Tibial nerve (tissue), 4 donors: ENCODE measurements around the gene NUDT16. TPM values are rescaled to one million over a fixed set of nuclear protein-coding genes. Genes with fewer than 3 reads are reported as not detected.

ENCODE experiments used
- DNase-seq, 2 donors: peaks; one replicate each; pipeline ENCODE4 v3.0.0-alpha.2; 2019; ENCODE audit warnings: low spot score in 2 of 2
- H3K27ac ChIP-seq, 4 donors: fragments of 200-600 bp; sonication (generic) in 3 of 4; one replicate each; pipeline ENCODE4 v1.5.1; 2017 to 2019; ENCODE audit warnings: mild to moderate bottlenecking in 1 of 4
- H3K27me3 ChIP-seq, 2 donors: fragments of 200-600 bp; sonication (generic) in 1 of 2; one replicate each; pipeline versions ENCODE4 v1.5.1 to v1.6.0; 2017 to 2019
- H3K36me3 ChIP-seq, 3 donors: fragments of 200-600 bp; sonication (generic); one replicate each; pipeline ENCODE4 v1.5.1; 2018 to 2019
- H3K4me1 ChIP-seq, 4 donors: fragments of 200-600 bp; sonication (generic) in 3 of 4; one replicate each; pipeline ENCODE4 v1.5.1; 2017 to 2019
- H3K4me3 ChIP-seq, 4 donors: fragments of 200-600 bp; sonication (generic) in 3 of 4; one replicate each; pipeline ENCODE4 v1.5.1; 2017 to 2019; ENCODE audit warnings: mild to moderate bottlenecking in 1 of 4, moderate library complexity in 1 of 4
- H3K9me3 ChIP-seq, 4 donors: fragments of 200-600 bp; sonication (generic) in 3 of 4; one replicate each; pipeline ENCODE4 v1.5.1; 2017 to 2019
- CTCF ChIP-seq, 5 experiments: fragments of 200-600 bp in 3 of 5; fragments of 450-650 bp in 2 of 5; sonication (generic) in 3 of 5; IDR thresholded peaks; one replicate each; pipeline ENCODE4 v1.5.1; 2016 to 2019; ENCODE audit warnings: antibody characterized with exemption in 5 of 5, mild to moderate bottlenecking in 3 of 5, moderate library complexity in 2 of 5
- EP300 ChIP-seq, 2 donors: sonication (generic); formaldehyde crosslinking; IDR thresholded peaks; one replicate each; pipeline ENCODE4 v1.6.1; 2017; ENCODE audit warnings: antibody characterized with exemption in 2 of 2, mild to moderate bottlenecking in 1 of 2
- POLR2A ChIP-seq, 2 donors: fragments of 450-650 bp; IDR thresholded peaks; one replicate each; pipeline ENCODE4 v1.6.1; 2017; ENCODE audit warnings: antibody characterized with exemption in 2 of 2, mild to moderate bottlenecking in 2 of 2, moderate library complexity in 2 of 2
- WGBS, 2 donors: methylation state at CpG; one replicate each; pipeline ENCODE4 v1.1.5; 2018; 5-methylcytosine and 5-hydroxymethylcytosine counted together
- total RNA-seq, 4 donors: library from RNA; depleted of rRNA; stranded (reverse); fragments of >200 nt; gene quantifications; one replicate each; pipeline ENCODE4 v1.1.0, GENCODE V29; 2016

The NUDT16 gene
- total RNA-seq, 4 donors from 2014 or later: 70.8 to 102 (median 87.8) TPM

- TF ChIP-seq EP300 (IDR thresholded peaks at IDR 0.05) (no peak), POLR2A (IDR thresholded peaks at IDR 0.05) (no peak), CTCF (IDR thresholded peaks at IDR 0.05) (no peak)
- no peaks in the 10 kb centered on the region for H3K9me3 ChIP-seq
- no peaks in the 10 kb centered on the region for H3K27me3 ChIP-seq
- H3K4me1 ChIP-seq: no peaks in the 10 kb centered on the region
- H3K4me3 ChIP-seq: no peak overlapping the region
- no peaks in the 10 kb centered on the region for H3K36me3 ChIP-seq
- no peak for DNase-seq
- WGBS, 2 donors: 85 to 88% methylated on average over 1 of the region's 1 CpG
- H3K27ac ChIP-seq: no peak overlapping the region
These were observed 39.7 kb downstream of the NUDT16 start for GRCh38 chr3:131421301-131421700.

GRCh38 chr3:131421957-131422498 is 40.5 kb downstream of the NUDT16 start:
- H3K4me3 ChIP-seq: no peak overlapping the region
- H3K4me1 ChIP-seq: no peaks in the 10 kb centered on the region
- no peak overlapping the region for H3K27ac ChIP-seq
- H3K9me3 ChIP-seq: no peaks in the 10 kb centered on the region
- DNase-seq: no peak
- H3K27me3 ChIP-seq: no peaks in the 10 kb centered on the region
- TF ChIP-seq CTCF (IDR thresholded peaks at IDR 0.05) (no peak), POLR2A (IDR thresholded peaks at IDR 0.05) (no peak), EP300 (IDR thresholded peaks at IDR 0.05) (no peak)
- H3K36me3 ChIP-seq: no peaks in the 10 kb centered on the region

GRCh38 chr3:131427226-131427625 is 45.7 kb downstream of the NUDT16 start:
- WGBS, 2 donors: 54 to 69% methylated on average over 2 of the region's 2 CpGs
- no peak overlapping the region for H3K4me3 ChIP-seq
- TF ChIP-seq POLR2A (IDR thresholded peaks at IDR 0.05) (no peak), EP300 (IDR thresholded peaks at IDR 0.05) (no peak), CTCF (IDR thresholded peaks at IDR 0.05) (no peak)
- no peak overlapping the region for H3K27ac ChIP-seq
- H3K27me3 ChIP-seq: no peaks in the 10 kb centered on the region
- H3K36me3 ChIP-seq: no peaks in the 10 kb centered on the region
- DNase-seq: no peak
- H3K4me1 ChIP-seq: no peaks in the 10 kb centered on the region
- H3K9me3 ChIP-seq: no peaks in the 10 kb centered on the region

DNA sequence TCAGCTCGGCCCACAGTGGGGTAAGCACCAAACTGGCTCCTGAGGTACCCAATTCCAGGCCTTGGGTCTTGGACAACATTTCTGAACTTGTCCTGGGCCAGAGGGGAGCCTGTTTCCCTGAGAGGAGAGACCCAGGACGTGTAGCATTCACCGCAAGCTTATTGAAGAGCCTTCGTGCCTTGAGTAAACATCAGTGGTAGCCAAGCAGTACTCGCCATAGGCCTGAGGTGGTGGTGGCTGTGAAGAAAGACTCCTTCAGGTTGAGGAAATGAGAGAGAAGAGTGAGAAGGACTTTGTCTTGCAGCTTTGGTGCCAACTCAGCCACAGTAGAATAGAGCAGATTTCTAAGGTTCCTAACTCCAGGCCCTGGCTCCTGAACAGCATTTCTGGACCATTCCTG is 50.2 kb downstream of the NUDT16 start:
- no peaks in the 10 kb centered on the region for H3K4me1 ChIP-seq
- no peak for TF ChIP-seq POLR2A (IDR thresholded peaks at IDR 0.05)
- no peak for TF ChIP-seq EP300 (IDR thresholded peaks at IDR 0.05)
- no peak for TF ChIP-seq CTCF (IDR thresholded peaks at IDR 0.05)
- H3K27me3 ChIP-seq: no peaks in the 10 kb centered on the region
- H3K9me3 ChIP-seq: no peaks in the 10 kb centered on the region
- H3K27ac ChIP-seq: no peak overlapping the region
- DNase-seq: no peak
- H3K36me3 ChIP-seq: no peaks in the 10 kb centered on the region
- no peak overlapping the region for H3K4me3 ChIP-seq
- WGBS, 2 donors: 70 to 77% methylated on average over 5 of the region's 5 CpGs

DNA sequence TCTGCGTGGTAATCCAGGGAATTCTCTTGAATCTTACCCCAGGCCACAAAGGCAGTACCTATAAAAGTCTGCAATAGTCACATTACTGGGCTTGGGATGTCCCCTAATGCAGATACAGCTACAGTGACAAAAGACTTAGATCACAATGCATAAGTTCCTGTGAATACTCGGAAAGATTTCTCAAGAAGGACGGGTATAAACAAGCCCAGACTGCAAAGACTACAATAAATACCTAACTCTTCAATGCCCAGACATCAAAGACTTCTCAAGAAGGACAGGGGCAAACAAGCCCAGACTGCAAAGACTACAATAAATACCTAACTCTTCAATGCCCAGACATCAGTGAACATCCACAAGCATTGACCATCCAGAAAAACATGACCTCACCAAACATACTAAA is 50.9 kb downstream of the NUDT16 start:
- Histone ChIP-seq H3K27ac (no peak overlapping the region), H3K4me1 (no peaks in the 10 kb centered on the region), H3K27me3 (no peaks in the 10 kb centered on the region), H3K36me3 (no peaks in the 10 kb centered on the region), H3K9me3 (no peaks in the 10 kb centered on the region), H3K4me3 (no peak overlapping the region)
- WGBS, 2 donors: 57 to 63% methylated on average over 3 of the region's 3 CpGs
- TF ChIP-seq CTCF (IDR thresholded peaks at IDR 0.05) (no peak), EP300 (IDR thresholded peaks at IDR 0.05) (no peak), POLR2A (IDR thresholded peaks at IDR 0.05) (no peak)
- no peak for DNase-seq
